B cell (primary cell): ENCODE data around the gene PFDN1. TPM values are rescaled to one million over a fixed set of nuclear protein-coding genes. Genes with fewer than 3 reads are reported as not detected.

ENCODE experiments used
- ATAC-seq: fragments of 200-7000 bp; cut with Tn5 transposase; one replicate; pipeline ENCODE4 v1.10.0; 2021; ENCODE audit warnings: low read depth, mild to moderate bottlenecking, moderate number of reproducible peaks, moderate library complexity
- CTCF ChIA-PET: fragments of 350-600 bp; sonication (Branson Sonifier 250); formaldehyde crosslinking; loops from one replicate; lab custom pipeline; 2021; ENCODE audit warnings: antibody characterized with exemption, inconsistent platforms; lab: Charles Lee
- POLR2A ChIA-PET: fragments of 350-600 bp; sonication (Branson Sonifier 250); formaldehyde crosslinking; loops from one replicate; lab custom pipeline; 2021; ENCODE audit warnings: antibody characterized with exemption; lab: Charles Lee
- DNase-seq: peaks from one replicate; pipeline ENCODE4 v3.0.0; 2013
- H2AFZ ChIP-seq: 2 replicates; pipeline ENCODE4 v1.6.1; 2012; ENCODE audit warnings: mild to moderate bottlenecking, low read depth, low read length; ENCODE audit not compliant: insufficient read depth, poor library complexity, severe bottlenecking
- H3K27ac ChIP-seq, 2 donors: 1 replicate in 1 of 2; 2 replicates in 1 of 2; pipeline ENCODE4 v1.5.1; 2012 to 2013; ENCODE audit warnings: low read length in 2 of 2, mild to moderate bottlenecking in 2 of 2, moderate library complexity in 1 of 2
- H3K27me3 ChIP-seq, 4 experiments: fragments of 200-600 bp in 1 of 4; sonication (generic) in 1 of 4; replicated peaks in 1 of 4; 1 replicate in 2 of 4; 2 replicates in 2 of 4; pipeline versions ENCODE4 v1.6.1 to v1.7.0; 2013 to 2016; ENCODE audit warnings: low read length in 3 of 4, mild to moderate bottlenecking in 2 of 4, mixed read lengths in 1 of 4, moderate library complexity in 1 of 4; ENCODE audit not compliant: insufficient read depth in 4 of 4, control insufficient read depth in 3 of 4; ENCODE audit errors: control extremely low read depth in 1 of 4
- H3K36me3 ChIP-seq, 2 experiments: replicated peaks in 1 of 2; 1 replicate in 1 of 2; 2 replicates in 1 of 2; pipeline versions ENCODE4 v1.6.1 to v1.7.1; 2013; ENCODE audit warnings: low read length in 1 of 2; ENCODE audit not compliant: insufficient read depth in 2 of 2, control insufficient read depth in 1 of 2; ENCODE audit errors: control extremely low read depth in 1 of 2, extremely low read depth in 1 of 2
- H3K4me1 ChIP-seq, 2 donors: fragments of 200-600 bp in 1 of 2; sonication (generic) in 1 of 2; 1 replicate in 1 of 2; 2 replicates in 1 of 2; pipeline versions ENCODE4 v1.5.1 to v1.6.1; 2013 to 2017; ENCODE audit warnings: low read length in 2 of 2; ENCODE audit not compliant: control insufficient read depth in 2 of 2, insufficient read depth in 2 of 2
- H3K4me2 ChIP-seq: replicated peaks from 2 replicates; pipeline ENCODE3; 2012; ENCODE audit warnings: mild to moderate bottlenecking, low read depth, low read length; ENCODE audit not compliant: poor library complexity, severe bottlenecking
- H3K4me3 ChIP-seq, 5 experiments: fragments of 200-600 bp in 1 of 5; sonication (generic) in 1 of 5; 1 replicate in 3 of 5; 2 replicates in 2 of 5; pipeline versions ENCODE4 v1.5.1 to v1.7.0; 2011 to 2016; ENCODE audit warnings: low read length in 4 of 5, mild to moderate bottlenecking in 4 of 5, low read depth in 2 of 5, control low read depth in 1 of 5, moderate library complexity in 1 of 5; ENCODE audit not compliant: insufficient read depth in 1 of 5; ENCODE audit errors: control extremely low read depth in 1 of 5, extremely low read depth in 1 of 5
- H3K79me2 ChIP-seq: fragments of 200-600 bp; sonication (generic); one replicate; pipeline ENCODE4 v1.6.0; 2016; ENCODE audit warnings: low read length; ENCODE audit not compliant: control insufficient read depth, insufficient read depth
- H3K9ac ChIP-seq: fragments of 200-600 bp; sonication (generic); 2 replicates; pipeline ENCODE4 v1.6.1; 2017; ENCODE audit warnings: mild to moderate bottlenecking, low read length, moderate library complexity
- H3K9me3 ChIP-seq, 3 donors: one replicate each; pipeline versions ENCODE4 v1.6.1 to v1.7.1; 2013; ENCODE audit warnings: low read length in 2 of 3; ENCODE audit not compliant: control insufficient read depth in 2 of 3, insufficient read depth in 1 of 3; ENCODE audit errors: control extremely low read depth in 1 of 3
- H4K20me1 ChIP-seq: 2 replicates; pipeline ENCODE4 v1.6.0; 2012; ENCODE audit warnings: mild to moderate bottlenecking, low read length; ENCODE audit not compliant: insufficient read depth, control insufficient read depth, poor library complexity, severe bottlenecking
- H3K27ac Mint-ChIP-seq: one replicate; pipeline ENCODE4 v1.8.0; 2021; ENCODE audit warnings: mixed read lengths
- H3K27me3 Mint-ChIP-seq: one replicate; pipeline ENCODE4 v1.8.0; 2021; ENCODE audit warnings: mixed read lengths
- H3K4me1 Mint-ChIP-seq: one replicate; pipeline ENCODE4 v1.8.0; 2021; ENCODE audit warnings: mixed read lengths
- H3K4me3 Mint-ChIP-seq: one replicate; pipeline ENCODE4 v1.8.0; 2021; ENCODE audit warnings: mixed read lengths
- H3K9me3 Mint-ChIP-seq: one replicate; pipeline ENCODE4 v1.8.0; 2022; ENCODE audit warnings: mixed read lengths; ENCODE audit not compliant: insufficient read depth
- EZH2 ChIP-seq: IDR thresholded peaks from 2 replicates; pipeline ENCODE4 v1.6.1; 2012; ENCODE audit warnings: borderline replicate concordance, low read depth, mild to moderate bottlenecking, moderate library complexity, low read length; ENCODE audit not compliant: insufficient read depth, poor library complexity, severe bottlenecking
- WGBS: methylation state at CpG from one replicate; pipeline ENCODE4 v1.1.5; 2013; ENCODE audit warnings: missing lambda C conversion rate; ENCODE audit not compliant: insufficient coverage; 5-methylcytosine and 5-hydroxymethylcytosine counted together
- intact Hi-C: fragments of 100-400 bp; cut with micrococcal nuclease; formaldehyde crosslinking; loops from one replicate; pipeline ENCODE4 v1.10.0; 2022
- polyA plus RNA-seq: library from polyadenylated mRNA; depleted of rRNA; stranded (reverse); fragments of >200 nt; gene quantifications from 2 replicates; pipeline ENCODE4 v1.2.3, GENCODE V29; 2012
- total RNA-seq, 2 donors: library from RNA; stranded (reverse); fragments of 120-200 nt in 1 of 2; gene quantifications; 1 replicate in 1 of 2; 2 replicates in 1 of 2; pipeline versions ENCODE4 v1.2.3 to v1.2.4, GENCODE V29; 2013 to 2022
- TF ChIP-seq, protein P1 (sequence below): fragments of 200-600 bp; IDR thresholded peaks from one replicate; pipeline ENCODE4 v1.8.0; 2022; ENCODE audit warnings: antibody characterized with exemption, mild to moderate bottlenecking

PFDN1 gene
- total and polyA plus RNA-seq, 2 donors (not counting 1 experiment from before 2014, with no cell fraction given) = 30.3 to 31.2 TPM

DNA sequence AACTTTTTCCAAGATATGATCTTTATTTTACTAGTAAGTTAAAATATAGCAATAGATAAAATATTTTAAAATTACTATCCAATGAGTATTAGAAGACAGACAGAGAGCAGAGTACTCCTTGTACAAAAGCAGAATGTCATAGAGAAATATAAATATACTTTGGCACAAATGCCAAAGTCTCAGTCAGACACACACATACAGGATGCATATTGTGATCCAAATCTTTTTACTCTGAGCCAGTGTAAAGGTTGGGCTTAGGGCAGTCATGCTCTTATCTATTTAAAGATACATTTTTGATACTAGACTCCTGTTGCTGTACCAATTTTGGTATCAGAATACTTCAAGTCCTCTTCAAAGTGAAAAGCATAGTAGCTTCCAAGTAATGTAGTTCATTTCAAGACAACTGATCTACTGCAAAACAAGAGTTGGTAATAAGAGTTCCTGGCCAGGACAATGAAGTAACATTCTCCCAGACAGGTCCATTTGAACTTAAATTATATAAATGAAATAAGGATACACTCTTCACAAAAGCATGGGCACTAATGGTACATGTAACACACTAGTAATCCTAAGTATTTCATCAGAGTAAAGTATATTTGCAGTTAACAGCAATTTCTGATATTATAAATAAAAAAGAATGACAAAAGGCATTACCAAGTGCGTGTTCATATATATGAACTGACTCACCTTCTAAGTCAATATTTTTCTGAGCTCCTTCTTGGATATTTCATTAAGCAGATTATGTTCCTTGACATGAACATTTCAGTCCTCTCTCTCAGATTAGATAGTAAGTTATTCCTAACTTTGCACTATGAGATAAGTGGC is 10.5 kb downstream of the PFDN1 start:
- peaks cover 0 to 4% of the 10 kb centered on the region in 2 experiments for H3K36me3 ChIP-seq
- ChIA-PET CTCF (no interaction called here), POLR2A (no interaction called here)
- no peaks in the 10 kb centered on the region for H3K9me3 ChIP-seq
- H2AFZ ChIP-seq = no peak overlapping the region
- Mint-ChIP-seq H3K4me3 (no peak overlapping the region), H3K27me3 (no peaks in the 10 kb centered on the region), H3K4me1 (peaks cover 22% of the 10 kb centered on the region), H3K27ac (no peak overlapping the region), H3K9me3 (no peaks in the 10 kb centered on the region)
- no peak overlapping the region for H3K4me2 ChIP-seq
- no peaks in the 10 kb centered on the region for H4K20me1 ChIP-seq
- no peak for ATAC-seq
- intact Hi-C loops = no loop called here
- no peak for DNase-seq
- TF ChIP-seq, protein P1, sequence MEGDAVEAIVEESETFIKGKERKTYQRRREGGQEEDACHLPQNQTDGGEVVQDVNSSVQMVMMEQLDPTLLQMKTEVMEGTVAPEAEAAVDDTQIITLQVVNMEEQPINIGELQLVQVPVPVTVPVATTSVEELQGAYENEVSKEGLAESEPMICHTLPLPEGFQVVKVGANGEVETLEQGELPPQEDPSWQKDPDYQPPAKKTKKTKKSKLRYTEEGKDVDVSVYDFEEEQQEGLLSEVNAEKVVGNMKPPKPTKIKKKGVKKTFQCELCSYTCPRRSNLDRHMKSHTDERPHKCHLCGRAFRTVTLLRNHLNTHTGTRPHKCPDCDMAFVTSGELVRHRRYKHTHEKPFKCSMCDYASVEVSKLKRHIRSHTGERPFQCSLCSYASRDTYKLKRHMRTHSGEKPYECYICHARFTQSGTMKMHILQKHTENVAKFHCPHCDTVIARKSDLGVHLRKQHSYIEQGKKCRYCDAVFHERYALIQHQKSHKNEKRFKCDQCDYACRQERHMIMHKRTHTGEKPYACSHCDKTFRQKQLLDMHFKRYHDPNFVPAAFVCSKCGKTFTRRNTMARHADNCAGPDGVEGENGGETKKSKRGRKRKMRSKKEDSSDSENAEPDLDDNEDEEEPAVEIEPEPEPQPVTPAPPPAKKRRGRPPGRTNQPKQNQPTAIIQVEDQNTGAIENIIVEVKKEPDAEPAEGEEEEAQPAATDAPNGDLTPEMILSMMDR = no peak
- no peak for TF ChIP-seq EZH2
- H3K79me2 ChIP-seq = peaks cover 80% of the 10 kb centered on the region
- H3K27ac ChIP-seq = no peak overlapping the region
- H3K27me3 ChIP-seq = no peaks in the 10 kb centered on the region
- WGBS = no CpG with 5 or more reads among the region's 1 CpG
- H3K4me1 ChIP-seq = peaks cover 0 to 10% of the 10 kb centered on the region in 2 donors
- H3K9ac ChIP-seq = no peak overlapping the region
- H3K4me3 ChIP-seq = no peak overlapping the region

- Histone ChIP-seq H3K79me2 (peaks cover 70% of the 10 kb centered on the region), H3K4me1 (peaks cover 14 to 15% of the 10 kb centered on the region in 2 donors), H2AFZ (no peak overlapping the region), H3K27ac (no peak overlapping the region), H4K20me1 (no peaks in the 10 kb centered on the region), H3K27me3 (no peaks in the 10 kb centered on the region), H3K9ac (no peak overlapping the region), H3K4me3 (no peak overlapping the region), H3K36me3 (peaks cover 0 to 1% of the 10 kb centered on the region in 2 experiments), H3K9me3 (no peaks in the 10 kb centered on the region), H3K4me2 (no peak overlapping the region)
- ChIA-PET POLR2A (interaction anchor here (0.6 kb wide), 1 partner anchor 9 kb away, joined by 5 read pairs; no protein-coding TSS in a partner anchor), CTCF (interaction anchor here (2.1 kb wide), 1 partner anchor 15 kb away, joined by 5 read pairs; the partner anchor contains the start of gene PFDN1)
- WGBS = 100% methylated on average over 1 of the region's 7 CpGs
- Mint-ChIP-seq H3K4me3 (no peak overlapping the region), H3K4me1 (peaks cover 21% of the 10 kb centered on the region), H3K27ac (no peak overlapping the region), H3K27me3 (no peaks in the 10 kb centered on the region), H3K9me3 (no peaks in the 10 kb centered on the region)
- intact Hi-C loops = no loop called here
- ATAC-seq (no peak), DNase-seq (no peak)
- no peak for TF ChIP-seq EZH2
- TF ChIP-seq, protein P1 = no peak
These were observed 14.9 kb downstream of the PFDN1 start for GRCh38 chr5:140287801-140288521.
